HG02885 (cell line): ENCODE results near the gene HES7.
A peak's percentile ranks its signal among the peaks of the same experiment; 100 is the strongest.
"Not testable (repeated sequence)": the region's sequence is repeated elsewhere in the genome, so short reads cannot be mapped to it uniquely, and the experiment has no call there.

ENCODE experiments used
- ATAC-seq: cut with Tn5 transposase; IDR thresholded peaks from one replicate; pipeline ENCODE4 v1.9.1; 2021; ENCODE audit warnings: mild to moderate bottlenecking; ENCODE audit not compliant: unreplicated experiment, poor library complexity

Gene HES7

DNA sequence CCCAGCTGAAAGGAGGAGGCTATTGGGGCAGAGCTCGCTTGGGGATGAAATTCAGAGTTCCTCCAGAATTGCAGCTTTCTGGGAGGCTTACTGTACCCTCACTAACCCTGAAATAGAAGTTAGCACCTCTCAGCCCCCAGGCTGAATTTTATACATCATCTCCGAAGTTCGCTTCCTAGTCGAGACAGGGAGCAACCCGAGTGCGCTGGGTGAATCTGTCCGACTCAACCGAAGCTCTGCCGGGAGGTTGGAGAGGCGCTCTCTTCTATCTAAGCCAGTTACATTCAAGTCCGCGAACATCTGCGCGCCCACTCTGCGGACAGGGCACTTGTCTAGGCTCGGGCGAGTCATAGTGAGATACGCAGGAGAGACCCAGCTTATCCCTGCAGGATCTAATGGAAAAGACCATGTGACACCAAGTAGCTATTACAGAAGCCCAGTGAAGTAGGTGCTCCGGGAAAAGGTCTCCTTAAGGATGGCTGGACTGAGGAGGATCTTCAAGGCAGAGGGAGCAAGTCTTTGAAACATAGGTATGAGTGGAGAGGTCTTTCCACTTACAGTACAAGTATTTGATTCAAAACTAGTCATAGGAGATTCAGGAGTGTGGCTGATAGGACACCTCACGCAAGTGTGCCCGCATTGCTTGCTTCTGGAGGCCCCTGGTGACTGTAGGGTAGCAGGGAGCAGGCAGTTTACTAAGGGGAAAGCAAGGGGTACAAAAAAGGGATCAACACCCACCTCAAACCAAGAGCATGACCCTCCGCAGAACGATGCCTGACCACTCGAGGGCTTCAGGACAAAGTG is 646 bp upstream of the HES7 start:
- no peak for ATAC-seq

DNA sequence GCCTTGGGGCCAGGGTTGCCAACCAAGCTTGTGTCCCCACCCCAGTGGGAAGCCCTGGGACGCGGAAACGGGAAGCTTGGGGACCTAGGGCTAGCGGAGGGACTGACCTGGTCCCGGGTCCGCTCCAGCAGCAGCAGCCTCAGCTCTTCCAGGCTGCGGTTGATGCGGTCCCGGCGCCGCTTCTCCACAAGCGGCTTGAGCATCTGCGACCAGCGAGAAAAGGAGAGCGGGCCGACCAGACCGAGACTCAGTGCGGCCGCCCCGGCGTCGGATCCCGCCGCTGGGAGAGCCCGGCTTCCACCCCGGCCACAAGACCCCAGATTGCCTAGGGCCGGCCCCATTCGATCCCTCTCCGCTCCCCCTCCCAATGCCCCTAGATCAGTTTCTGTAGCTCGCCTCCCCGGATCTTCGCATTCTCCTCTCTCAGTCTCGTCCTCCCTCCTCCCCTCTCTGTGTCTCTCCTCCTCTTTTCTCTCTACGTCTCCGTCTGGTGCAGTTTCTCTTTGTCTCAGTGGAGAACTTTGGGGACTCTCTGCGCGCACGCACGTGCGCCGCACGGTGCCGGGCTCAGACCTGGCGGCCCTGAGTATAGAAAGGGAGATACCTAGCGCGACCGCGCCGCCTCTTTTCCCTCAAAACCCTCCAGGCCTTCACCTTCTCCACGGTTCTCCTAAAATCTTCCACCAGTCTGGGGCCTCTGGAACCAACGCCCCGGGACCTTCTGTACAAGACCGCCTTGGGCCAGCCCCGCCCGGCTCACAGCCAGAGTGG is 797 bp downstream of the HES7 start:
- no peak for ATAC-seq

- ATAC-seq: no peak
Measured at GRCh38 chr17:8122422-8122923, 1.4 kb downstream of the HES7 start.

GRCh38 chr17:8121681-8122421 is 2.1 kb downstream of the HES7 start:
- ATAC-seq: peak; percentile 28

GRCh38 chr17:8121407-8121680 is 2.6 kb downstream of the HES7 start:
- ATAC-seq: no peak

- ATAC-seq: no peak
Measured at GRCh38 chr17:8120520-8121406, 3.1 kb downstream of the HES7 start.

- peak; percentile 36 for ATAC-seq
Measured at GRCh38 chr17:8119581-8120519, 4.1 kb downstream of the HES7 start.

- ATAC-seq: peak; percentile 50
Measured at GRCh38 chr17:8118769-8119580, 4.9 kb downstream of the HES7 start.

DNA sequence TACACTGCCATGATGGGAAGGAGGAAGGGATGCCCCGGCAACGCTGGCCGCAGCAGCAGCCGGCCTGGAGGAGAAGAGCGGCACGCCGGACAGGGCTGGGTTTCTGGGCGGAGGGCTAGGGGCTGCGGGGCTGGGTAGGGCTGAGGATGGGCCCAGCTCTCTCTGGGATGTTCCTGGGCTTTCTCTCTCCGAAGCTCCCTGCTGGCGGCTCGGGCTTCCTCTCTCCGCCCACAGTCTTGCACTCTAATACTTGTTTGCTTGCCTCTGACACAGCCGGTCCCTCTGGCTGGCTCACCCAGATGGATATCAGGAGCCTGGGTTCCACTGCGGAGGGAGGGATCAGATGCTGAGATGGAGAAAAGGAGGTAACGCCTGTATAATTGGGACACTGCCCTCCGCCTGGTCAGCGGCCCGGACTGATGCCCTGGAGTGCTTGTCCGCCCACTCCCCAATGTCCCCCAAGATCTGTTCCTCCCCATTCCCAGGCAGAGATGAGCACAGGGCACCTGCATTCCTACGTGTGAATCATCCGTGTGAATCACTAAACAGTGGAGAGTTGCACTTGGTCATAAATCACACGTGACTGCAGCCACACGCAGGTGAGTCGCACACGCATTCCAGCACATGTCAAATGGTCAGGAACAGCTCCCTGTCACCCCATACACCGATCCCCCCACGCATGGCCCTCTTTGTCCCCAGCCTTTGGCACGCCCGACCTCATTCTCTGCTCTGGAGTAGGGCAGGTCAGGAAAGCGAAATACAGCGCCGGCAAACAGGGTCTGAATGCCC is 5.7 kb downstream of the HES7 start, which contains the start of gene ALOXE3:
TSS of gene ALOXE3 (minus strand) at position 535 of the 789 bp plus-strand sequence. CDS start at position 11, 524 bp downstream.
- ATAC-seq: no peak

DNA sequence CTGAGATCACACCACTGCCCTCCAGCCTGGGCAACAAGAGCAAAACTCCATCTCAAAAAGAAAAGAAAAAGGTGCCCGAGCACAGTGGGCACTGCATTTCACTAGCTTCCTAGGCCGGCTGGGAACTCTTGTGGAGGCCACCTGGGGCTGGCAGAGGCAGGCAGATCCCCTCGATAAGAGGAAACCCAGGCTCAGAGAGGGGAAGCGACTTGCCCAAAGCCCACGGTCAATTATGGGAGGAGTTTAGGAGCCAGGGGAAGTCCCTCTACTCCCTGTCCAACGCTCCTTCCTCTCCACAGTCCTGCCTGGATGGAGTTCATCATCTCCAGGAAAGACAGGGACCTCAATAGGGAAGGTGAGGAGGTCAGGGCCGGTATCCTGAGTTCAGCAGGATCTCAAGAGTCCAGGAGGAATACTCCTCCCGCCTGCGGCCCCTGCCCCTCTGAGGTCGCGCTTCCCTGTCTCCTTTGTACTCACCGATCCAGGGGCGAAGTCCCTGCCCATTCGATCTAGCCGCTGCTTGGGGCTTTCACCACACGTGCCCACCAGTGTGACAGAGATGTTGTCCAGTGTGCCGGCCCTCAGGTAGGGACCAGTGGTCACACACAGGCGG is 6.4 kb downstream of the HES7 start:
- no peak for ATAC-seq

DNA sequence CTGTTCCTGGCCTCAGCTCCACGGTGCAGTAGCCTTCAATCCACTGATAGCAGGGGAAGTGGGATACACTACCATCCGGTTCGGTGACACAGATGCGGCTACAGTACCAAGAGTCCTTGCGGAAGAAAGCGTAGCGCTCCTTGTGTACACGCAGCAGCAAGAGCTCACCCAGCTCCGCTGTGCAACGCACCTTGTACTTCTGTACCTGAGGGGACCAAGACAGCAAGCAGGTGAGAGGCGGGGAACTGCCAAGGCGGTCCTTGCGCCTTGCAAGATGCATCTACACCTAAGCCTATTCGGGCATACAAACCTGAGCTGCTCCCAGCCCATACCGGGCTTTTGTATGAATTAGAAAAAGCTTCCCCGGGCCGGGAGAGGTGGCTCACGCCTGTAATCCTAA is 7.1 kb downstream of the HES7 start:
- ATAC-seq: no peak

GRCh38 chr17:8110907-8111306 is 13.0 kb downstream of the HES7 start:
- ATAC-seq: no peak

- no peak for ATAC-seq
Measured at GRCh38 chr17:8110456-8110804, 13.5 kb downstream of the HES7 start.

DNA sequence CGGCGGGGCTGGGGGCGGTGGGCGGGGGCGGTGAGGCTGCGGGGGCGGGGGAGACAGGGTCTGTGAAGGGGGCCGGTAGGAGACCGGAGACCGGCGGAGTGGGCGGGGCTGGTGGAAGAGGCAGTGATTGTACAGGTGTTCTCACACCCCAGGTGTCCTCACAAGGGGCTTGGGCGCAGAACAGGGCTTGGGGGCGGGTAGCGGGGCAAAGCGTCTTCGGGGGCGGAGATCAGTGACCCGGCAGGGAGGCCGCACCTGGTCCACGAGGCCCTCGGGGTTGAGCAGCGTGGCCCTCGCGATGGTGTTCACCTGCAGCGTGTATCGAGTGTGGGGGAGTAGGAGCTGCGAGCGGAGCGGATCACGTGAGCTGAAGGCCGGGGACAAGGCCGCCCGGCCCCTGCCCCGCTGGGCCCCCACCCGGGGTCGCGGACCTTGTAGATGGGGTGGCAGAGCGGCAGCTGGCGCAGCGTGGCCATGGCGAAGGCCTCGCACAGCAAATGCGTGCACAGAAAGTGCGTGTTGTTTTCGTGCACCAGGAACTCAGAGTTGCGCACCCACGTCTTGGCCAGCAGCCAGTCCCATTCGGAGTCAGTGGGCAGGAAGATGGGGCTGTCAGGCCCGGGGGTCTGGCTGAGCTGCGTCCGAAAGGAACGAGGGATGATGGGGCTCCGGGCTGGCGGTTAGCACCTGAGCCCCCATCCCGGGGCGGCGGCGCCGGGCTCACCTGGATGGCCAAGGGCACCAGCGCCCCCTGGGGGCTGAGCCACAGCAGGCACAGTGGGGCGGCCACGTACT is 14.0 kb downstream of the HES7 start:
- no peak for ATAC-seq

DNA sequence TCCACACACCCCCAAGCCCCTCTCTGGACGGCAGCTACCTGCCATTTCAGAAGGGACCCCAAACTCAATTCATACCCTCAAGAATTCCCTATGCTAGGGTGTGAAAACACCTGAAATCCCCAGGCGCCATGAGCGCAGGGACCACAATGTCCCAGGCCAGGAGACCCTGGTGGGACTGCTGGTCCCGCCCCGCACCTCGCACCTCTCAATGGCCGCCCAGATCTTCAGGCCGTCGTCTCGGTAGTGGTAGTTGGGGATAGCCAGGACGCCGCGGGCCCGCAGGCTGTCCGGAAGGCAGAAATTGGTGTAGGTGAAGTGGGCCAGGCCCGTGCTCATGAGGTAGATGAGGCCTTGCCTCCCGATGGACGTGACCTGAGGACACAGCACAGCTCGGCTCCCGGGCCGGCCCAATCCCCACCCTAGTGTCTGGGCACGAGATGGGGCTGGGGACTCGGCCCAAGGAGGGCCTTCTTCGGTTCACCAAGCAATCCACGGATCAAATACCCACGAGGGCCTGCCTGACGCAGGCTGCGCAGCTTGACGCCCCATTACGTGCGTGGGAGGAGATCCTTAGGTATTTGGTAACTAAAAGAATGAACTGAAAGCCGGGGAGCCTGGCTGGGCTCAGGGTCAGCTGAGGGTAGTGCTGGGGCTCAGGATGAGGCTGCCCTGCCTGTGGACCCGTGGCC is 14.8 kb downstream of the HES7 start:
- ATAC-seq: no peak

- ATAC-seq: not testable (repeated sequence)
Measured at GRCh38 chr17:8106980-8107379, 16.9 kb downstream of the HES7 start.
